Thymus (tissue), 14 donors: ENCODE results near the gene OR52B6. TPM values are rescaled to one million over a fixed set of nuclear protein-coding genes. Genes with fewer than 3 reads are reported as not detected.

Source experiments
- DNase-seq, 9 donors: peaks; one replicate each; pipeline ENCODE4 v3.0.0-alpha.2; 2013; ENCODE audit warnings: low spot score in 9 of 9, low read depth in 6 of 9, missing footprints in 1 of 9
- H3K27ac ChIP-seq, 2 donors: one replicate each; pipeline ENCODE4 v1.5.1; 2013; ENCODE audit warnings: control low read depth in 1 of 2, low read depth in 1 of 2, low read length in 1 of 2, mild to moderate bottlenecking in 1 of 2, moderate library complexity in 1 of 2
- H3K27me3 ChIP-seq, 2 donors: one replicate each; pipeline ENCODE4 v1.5.1; 2013; ENCODE audit warnings: low read length in 1 of 2; ENCODE audit not compliant: control insufficient read depth in 2 of 2, insufficient read depth in 1 of 2
- H3K36me3 ChIP-seq, 2 donors: one replicate each; pipeline ENCODE4 v1.5.1; 2013; ENCODE audit warnings: low read length in 1 of 2, mild to moderate bottlenecking in 1 of 2, moderate library complexity in 1 of 2; ENCODE audit not compliant: control insufficient read depth in 2 of 2, insufficient read depth in 2 of 2
- H3K4me1 ChIP-seq, 2 donors: one replicate each; pipeline ENCODE4 v1.5.1; 2013; ENCODE audit warnings: low read length in 2 of 2; ENCODE audit not compliant: control insufficient read depth in 2 of 2, insufficient read depth in 2 of 2
- H3K4me3 ChIP-seq, 2 donors: one replicate each; pipeline ENCODE4 v1.5.1; 2013; ENCODE audit warnings: low read length in 2 of 2, control low read depth in 1 of 2, mild to moderate bottlenecking in 1 of 2
- H3K9me3 ChIP-seq, 2 donors: one replicate each; pipeline ENCODE4 v1.5.1; 2013; ENCODE audit warnings: low read length in 1 of 2, mild to moderate bottlenecking in 1 of 2; ENCODE audit not compliant: control insufficient read depth in 2 of 2, insufficient read depth in 1 of 2
- WGBS: extraction: QIAGEN DNeasy Blood & Tissue Kit; methylation state at CpG from one replicate; pipeline ENCODE4 v1.1.7; 2013; 5-methylcytosine and 5-hydroxymethylcytosine counted together
- long read RNA-seq, 10 donors: transcript quantifications; one replicate each; lab custom pipeline, GENCODE V29; 2026
- polyA plus RNA-seq: library from polyadenylated mRNA; stranded (reverse); fragments of 200-250 nt; gene quantifications from one replicate; pipeline ENCODE4 v1.2.3, GENCODE V29; 2013
- total RNA-seq: library from RNA; stranded (reverse); fragments of 120-200 nt; gene quantifications from one replicate; pipeline ENCODE4 v1.2.4, GENCODE V29; 2013
- donor health status: healthy.

OR52B6 gene
- total RNA-seq (not detected), polyA plus RNA-seq (not detected)
- long read RNA-seq, donor 1 = 0 reads
- long read RNA-seq, donor 2 = 0 reads
- long read RNA-seq, donor 3 = 0 reads
- long read RNA-seq, donor 4 = 0 reads
- long read RNA-seq, donor 5 = 0 reads
- long read RNA-seq, donor 6 = 0 reads
- long read RNA-seq, donor 7 = 0 reads
- long read RNA-seq, donor 8 = 0 reads
- long read RNA-seq, donor 9 = 0 reads
- long read RNA-seq, donor 10 = 0 reads

GRCh38 chr11:5580577-5580976, at the start of gene OR52B6:
TSS of gene OR52B6 (plus strand) at chr11:5580877. CDS start at chr11:5580877, 0 bp downstream.
- Histone ChIP-seq H3K4me3 (no peak within 1 kb of the TSS), H3K9me3 (no peaks in the 10 kb centered on the region), H3K36me3 (no peaks in the 10 kb centered on the region), H3K27me3 (no peaks in the 10 kb centered on the region), H3K27ac (no peak within 1 kb of the TSS), H3K4me1 (no peaks in the 10 kb centered on the region)
- WGBS = 98% methylated on average over 8 of the region's 8 CpGs
- DNase-seq = no peak

GRCh38 chr11:5531053-5531831, 49.4 kb upstream of the OR52B6 start:
- Histone ChIP-seq H3K9me3 (no peaks in the 10 kb centered on the region), H3K36me3 (no peaks in the 10 kb centered on the region), H3K4me3 (no peak overlapping the region), H3K4me1 (no peaks in the 10 kb centered on the region), H3K27ac (no peak overlapping the region), H3K27me3 (no peaks in the 10 kb centered on the region)
- no peak for DNase-seq
- WGBS = 97% methylated on average over 2 of the region's 2 CpGs

GRCh38 chr11:5534046-5534445, 46.6 kb upstream of the OR52B6 start:
- H3K4me3 ChIP-seq = no peak overlapping the region
- H3K27ac ChIP-seq = no peak overlapping the region
- no peaks in the 10 kb centered on the region for H3K27me3 ChIP-seq
- H3K36me3 ChIP-seq = no peaks in the 10 kb centered on the region
- WGBS = 91% methylated on average over 1 of the region's 1 CpG
- no peaks in the 10 kb centered on the region for H3K4me1 ChIP-seq
- no peak for DNase-seq
- no peaks in the 10 kb centered on the region for H3K9me3 ChIP-seq

- Histone ChIP-seq H3K4me1 (no peaks in the 10 kb centered on the region), H3K27me3 (no peaks in the 10 kb centered on the region), H3K27ac (no peak overlapping the region), H3K9me3 (no peaks in the 10 kb centered on the region), H3K4me3 (no peak overlapping the region), H3K36me3 (no peaks in the 10 kb centered on the region)
- DNase-seq = no peak
Observed at GRCh38 chr11:5536482-5536881, 44.2 kb upstream of the OR52B6 start.

- Histone ChIP-seq H3K36me3 (no peaks in the 10 kb centered on the region), H3K4me3 (no peak overlapping the region), H3K9me3 (no peaks in the 10 kb centered on the region), H3K4me1 (no peaks in the 10 kb centered on the region), H3K27me3 (no peaks in the 10 kb centered on the region), H3K27ac (no peak overlapping the region)
- 67% methylated on average over 1 of the region's 1 CpG for WGBS
- no peak for DNase-seq
Observed at GRCh38 chr11:5541427-5541826, 39.2 kb upstream of the OR52B6 start.

GRCh38 chr11:5546457-5546856, 34.2 kb upstream of the OR52B6 start:
- Histone ChIP-seq H3K27ac (no peak overlapping the region), H3K4me3 (no peak overlapping the region), H3K36me3 (no peaks in the 10 kb centered on the region), H3K4me1 (no peaks in the 10 kb centered on the region), H3K9me3 (no peaks in the 10 kb centered on the region), H3K27me3 (no peaks in the 10 kb centered on the region)
- no peak for DNase-seq
- WGBS = 97% methylated on average over 3 of the region's 3 CpGs

- Histone ChIP-seq H3K4me3 (no peak overlapping the region), H3K36me3 (no peaks in the 10 kb centered on the region), H3K27ac (no peak overlapping the region), H3K9me3 (no peaks in the 10 kb centered on the region), H3K27me3 (no peaks in the 10 kb centered on the region), H3K4me1 (no peaks in the 10 kb centered on the region)
- DNase-seq = no peak
- WGBS = 93% methylated on average over 1 of the region's 1 CpG
Observed at GRCh38 chr11:5547982-5548381, 32.7 kb upstream of the OR52B6 start.

GRCh38 chr11:5548440-5548839, 32.2 kb upstream of the OR52B6 start, which contains the start of gene OR52H1:
TSS of gene OR52H1 (minus strand) at chr11:5548540. CDS start at chr11:5545505, 3,035 bp downstream.
- 91% methylated on average over 1 of the region's 1 CpG for WGBS
- Histone ChIP-seq H3K4me1 (no peaks in the 10 kb centered on the region), H3K9me3 (no peaks in the 10 kb centered on the region)

GRCh38 chr11:5550440-5551095, 30.1 kb upstream of the OR52B6 start:
- Histone ChIP-seq H3K9me3 (no peaks in the 10 kb centered on the region), H3K4me1 (no peaks in the 10 kb centered on the region), H3K27me3 (no peaks in the 10 kb centered on the region), H3K4me3 (no peak overlapping the region), H3K36me3 (no peaks in the 10 kb centered on the region), H3K27ac (no peak overlapping the region)
- DNase-seq = no peak
- WGBS = 73% methylated on average over 5 of the region's 5 CpGs

More at GRCh38 chr11:5548440-5548839, 32.2 kb upstream of the OR52B6 start, which contains the start of gene OR52H1:
- no peak within 1 kb of the TSS for H3K4me3 ChIP-seq
- no peak within 1 kb of the TSS for H3K27ac ChIP-seq
- no peak for DNase-seq
- H3K27me3 ChIP-seq = no peaks in the 10 kb centered on the region
- H3K36me3 ChIP-seq = no peaks in the 10 kb centered on the region
